Common myeloid progenitor, CD34-positive (primary cell): Measurements from ENCODE around the gene ATF7.
A peak's percentile ranks its signal among the peaks of the same experiment; 100 is the strongest.
"Not testable (repeated sequence)": the region's sequence is repeated elsewhere in the genome, so short reads cannot be mapped to it uniquely, and the experiment has no call there.

Experiments used
- CTCF ChIA-PET: fragments of 350-600 bp; sonication (Branson Sonifier 250); formaldehyde crosslinking; loops from one replicate; lab custom pipeline; 2021; ENCODE audit warnings: antibody characterized with exemption; lab: Charles Lee
- POLR2A ChIA-PET: fragments of 350-600 bp; sonication (Branson Sonifier 250); formaldehyde crosslinking; loops from one replicate; lab custom pipeline; 2021; ENCODE audit warnings: antibody characterized with exemption; lab: Charles Lee
- DNase-seq, 3 donors: peaks; one replicate each; pipeline versions ENCODE4 v3.0.0 to v3.0.0-alpha.2; 2013
- H3K27ac ChIP-seq, 2 experiments: 1 replicate in 1 of 2; 2 replicates in 1 of 2; pipeline ENCODE4 v1.7.0; 2013; ENCODE audit warnings: inconsistent platforms in 2 of 2, low read length in 2 of 2, mild to moderate bottlenecking in 2 of 2, low read depth in 1 of 2, moderate library complexity in 1 of 2; ENCODE audit not compliant: severe bottlenecking in 2 of 2, insufficient read depth in 1 of 2, poor library complexity in 1 of 2
- H3K27me3 ChIP-seq, 5 experiments: replicated peaks in 2 of 5; 1 replicate in 3 of 5; 2 replicates in 2 of 5; pipeline versions ENCODE4 v1.6.1 to v1.7.0; 2013; ENCODE audit warnings: low read length in 4 of 5, mild to moderate bottlenecking in 2 of 5, moderate library complexity in 2 of 5, inconsistent platforms in 1 of 5; ENCODE audit not compliant: insufficient read depth in 5 of 5, control insufficient read depth in 4 of 5
- H3K36me3 ChIP-seq, 4 experiments: 1 replicate in 2 of 4; 2 replicates in 2 of 4; pipeline versions ENCODE4 v1.6.1 to v1.7.0; 2013; ENCODE audit warnings: low read length in 3 of 4, control low read depth in 1 of 4, mild to moderate bottlenecking in 1 of 4; ENCODE audit not compliant: control insufficient read depth in 4 of 4, insufficient read depth in 4 of 4
- H3K4me1 ChIP-seq, 4 experiments: 1 replicate in 3 of 4; 2 replicates in 1 of 4; pipeline versions ENCODE4 v1.6.1 to v1.7.1; 2013; ENCODE audit warnings: low read length in 3 of 4, mild to moderate bottlenecking in 3 of 4, control low read depth in 1 of 4, inconsistent platforms in 1 of 4, moderate library complexity in 1 of 4; ENCODE audit not compliant: control insufficient read depth in 4 of 4, insufficient read depth in 4 of 4; ENCODE audit errors: control extremely low read depth in 1 of 4
- H3K4me3 ChIP-seq, 7 experiments: 1 replicate in 4 of 7; 2 replicates in 3 of 7; pipeline versions ENCODE4 v1.5.1 to v1.7.0; 2013; ENCODE audit warnings: mild to moderate bottlenecking in 7 of 7, low read length in 6 of 7, moderate library complexity in 6 of 7, inconsistent platforms in 2 of 7, low read depth in 2 of 7, control low read depth in 1 of 7; ENCODE audit not compliant: insufficient read depth in 4 of 7, control insufficient read depth in 1 of 7; ENCODE audit errors: extremely low read depth in 1 of 7
- H3K9me3 ChIP-seq, 5 experiments: 1 replicate in 4 of 5; 2 replicates in 1 of 5; pipeline versions ENCODE4 v1.6.1 to v1.7.1; 2013; ENCODE audit warnings: low read length in 4 of 5, mild to moderate bottlenecking in 2 of 5, inconsistent platforms in 1 of 5, low read depth in 1 of 5, moderate library complexity in 1 of 5; ENCODE audit not compliant: control insufficient read depth in 4 of 5, insufficient read depth in 2 of 5; ENCODE audit errors: control extremely low read depth in 1 of 5
- WGBS: methylation state at CpG from one replicate; pipeline ENCODE4 v1.1.5; 2013; ENCODE audit not compliant: insufficient coverage; 5-methylcytosine and 5-hydroxymethylcytosine counted together

ATF7 gene

GRCh38 chr12:53558631-53559030 lies 67.6 kb downstream of the ATF7 start:
- POLR2A ChIA-PET: no interaction called here
- no CpG with 5 or more reads among the region's 1 CpG for WGBS
- H3K9me3 ChIP-seq: no peaks in the 10 kb centered on the region
- H3K4me1 ChIP-seq: peaks cover 0 to 13% (median under 1%) of the 10 kb centered on the region in 4 experiments
- CTCF ChIA-PET: interaction anchor here (0.7 to 1.2 kb wide), 4 partner anchors 9 to 947 kb away, joined by 3 read pairs; partner anchors contain the start of gene ATP5MC2
- peaks cover 0 to 3% (median 0%) of the 10 kb centered on the region in 4 experiments for H3K36me3 ChIP-seq
- peak overlapping the region in 1 of 2 experiments; percentile 17 for H3K27ac ChIP-seq
- DNase-seq: no peak
- no peak overlapping the region for H3K4me3 ChIP-seq
- H3K27me3 ChIP-seq: no peaks in the 10 kb centered on the region

- ChIA-PET CTCF (interaction anchor here (1.0 to 2.2 kb wide), 4 partner anchors 10 to 203 kb away, joined by 3 to 12 read pairs (median 6); no protein-coding TSS in a partner anchor), POLR2A (no interaction called here)
- 98% methylated on average over 9 of the region's 14 CpGs for WGBS
- Histone ChIP-seq H3K9me3 (no peaks in the 10 kb centered on the region), H3K4me3 (no peak overlapping the region), H3K27ac (no peak overlapping the region), H3K36me3 (peaks cover 7 to 29% (median 23%) of the 10 kb centered on the region in 4 experiments), H3K27me3 (no peaks in the 10 kb centered on the region), H3K4me1 (no peaks in the 10 kb centered on the region)
- DNase-seq: no peak
Observed at GRCh38 chr12:53552361-53553327, 73.5 kb downstream of the ATF7 start.

GRCh38 chr12:53551889-53552291 lies 74.3 kb downstream of the ATF7 start:
- Histone ChIP-seq H3K27me3 (no peaks in the 10 kb centered on the region), H3K4me3 (no peak overlapping the region), H3K27ac (no peak overlapping the region), H3K4me1 (no peaks in the 10 kb centered on the region), H3K36me3 (peaks cover 10 to 31% (median 23%) of the 10 kb centered on the region in 4 experiments), H3K9me3 (no peaks in the 10 kb centered on the region)
- DNase-seq: no peak
- ChIA-PET POLR2A (no interaction called here), CTCF (interaction anchor here (1.0 to 2.2 kb wide), 6 partner anchors 9 to 204 kb away, joined by 3 to 12 read pairs (median 6); partner anchors contain the start of gene ATP5MC2)
- WGBS: no CpG with 5 or more reads among the region's 2 CpGs

- CTCF ChIA-PET: interaction anchor here (1.6 to 2.2 kb wide), 3 partner anchors 12 to 196 kb away, joined by 4 to 12 read pairs (median 6); partner anchors contain the start of gene ATP5MC2
- WGBS: no CpG with 5 or more reads among the region's 1 CpG
Observed at GRCh38 chr12:53550595-53550994, 75.6 kb downstream of the ATF7 start.

GRCh38 chr12:53550131-53550530 lies 76.1 kb downstream of the ATF7 start:
- CTCF ChIA-PET: interaction anchor here (1.8 to 2.2 kb wide), 2 partner anchors 11 to 196 kb away, joined by 4 to 12 read pairs; no protein-coding TSS in a partner anchor
- H3K36me3 ChIP-seq: peaks cover 10 to 31% (median 24%) of the 10 kb centered on the region in 4 experiments
- H3K4me3 ChIP-seq, DNase-seq, H3K27ac ChIP-seq, H3K9me3 ChIP-seq, POLR2A ChIA-PET, H3K4me1 ChIP-seq, H3K27me3 ChIP-seq: not testable (repeated sequence)
- 100% methylated on average over 5 of the region's 8 CpGs for WGBS

More at GRCh38 chr12:53550595-53550994, 75.6 kb downstream of the ATF7 start:
- no peaks in the 10 kb centered on the region for H3K4me1 ChIP-seq
- DNase-seq: no peak
- H3K36me3 ChIP-seq: peaks cover 10 to 31% (median 24%) of the 10 kb centered on the region in 4 experiments
- no peaks in the 10 kb centered on the region for H3K27me3 ChIP-seq
- POLR2A ChIA-PET: no interaction called here
- no peaks in the 10 kb centered on the region for H3K9me3 ChIP-seq
- H3K4me3 ChIP-seq: no peak overlapping the region
- H3K27ac ChIP-seq: no peak overlapping the region

GRCh38 chr12:53548354-53548753 lies 77.8 kb downstream of the ATF7 start:
- H3K4me1 ChIP-seq, DNase-seq, H3K27ac ChIP-seq, POLR2A ChIA-PET, H3K9me3 ChIP-seq, H3K27me3 ChIP-seq, H3K4me3 ChIP-seq: not testable (repeated sequence)
- H3K36me3 ChIP-seq: peaks cover 10 to 32% (median 24%) of the 10 kb centered on the region in 4 experiments
- CTCF ChIA-PET: interaction anchor here (0.6 to 2.4 kb wide), 7 partner anchors 8 to 196 kb away, joined by 3 to 6 read pairs (median 3); no protein-coding TSS in a partner anchor
- WGBS: 100% methylated on average over 1 of the region's 6 CpGs
